Caco-2 (cell line): ENCODE results near the gene EME2. TPM values are rescaled to one million over a fixed set of nuclear protein-coding genes. Genes with fewer than 3 reads are reported as not detected.
A peak's percentile ranks its signal among the peaks of the same experiment; 100 is the strongest.
"Not testable (repeated sequence)": the region's sequence is repeated elsewhere in the genome, so short reads cannot be mapped to it uniquely, and the experiment has no call there.

ENCODE experiments used
- BruUV-seq: library from RNA; stranded (reverse); fragments of 400-500 nt; replicated peaks from 2 replicates; lab custom pipeline; 2021; lab: Mats Ljungman, UMichigan
- CTCF ChIA-PET: fragments of 300-600 bp; sonication (Branson Sonifier 250); formaldehyde crosslinking; loops from one replicate; lab custom pipeline; 2022; ENCODE audit warnings: antibody characterized with exemption; lab: Charles Lee
- POLR2A ChIA-PET: fragments of 300-600 bp; sonication (Branson Sonifier 250); formaldehyde crosslinking; loops from one replicate; lab custom pipeline; 2022; ENCODE audit warnings: antibody characterized with exemption; lab: Charles Lee
- DNase-seq, 2 experiments: peaks; one replicate each; pipeline versions ENCODE4 v3.0.0 to v3.0.0-alpha.2; 2020 to 2022
- H3K27me3 ChIP-seq: replicated peaks from 2 replicates; pipeline ENCODE4 v1.6.0; 2011; ENCODE audit warnings: low read length; ENCODE audit not compliant: control insufficient read depth, insufficient read depth
- H3K36me3 ChIP-seq: 2 replicates; pipeline ENCODE4 v1.5.1; 2011; ENCODE audit warnings: low read length; ENCODE audit not compliant: control insufficient read depth, insufficient read depth
- H3K4me1 ChIP-seq: fragments of 250-450 bp; sonication (Bioruptor Pico); 2 replicates; pipeline ENCODE4 v1.5.1; 2020; ENCODE audit warnings: mild to moderate bottlenecking
- H3K4me3 ChIP-seq: 2 replicates; pipeline ENCODE4 v1.5.1; 2011; ENCODE audit warnings: low read depth, mild to moderate bottlenecking, control low read depth, low read length
- H3K9me3 ChIP-seq: fragments of 250-450 bp; sonication (Bioruptor Pico); 2 replicates; pipeline ENCODE4 v1.5.1; 2020; ENCODE audit warnings: mild to moderate bottlenecking, moderate library complexity
- H3K27ac Mint-ChIP-seq: one replicate; pipeline ENCODE4 v1.8.0; 2022; ENCODE audit warnings: mixed read lengths; ENCODE audit not compliant: unreplicated experiment
- H3K27me3 Mint-ChIP-seq: one replicate; pipeline ENCODE4 v1.8.0; 2022; ENCODE audit warnings: mixed read lengths; ENCODE audit not compliant: insufficient read depth, unreplicated experiment
- H3K36me3 Mint-ChIP-seq: one replicate; pipeline ENCODE4 v1.8.0; 2022; ENCODE audit warnings: mild to moderate bottlenecking, mixed read lengths; ENCODE audit not compliant: insufficient read depth, unreplicated experiment
- H3K4me1 Mint-ChIP-seq: one replicate; pipeline ENCODE4 v1.8.0; 2022; ENCODE audit warnings: low read depth, mixed read lengths; ENCODE audit not compliant: unreplicated experiment
- H3K4me3 Mint-ChIP-seq: one replicate; pipeline ENCODE4 v1.8.0; 2022; ENCODE audit warnings: mild to moderate bottlenecking, moderate library complexity, mixed read lengths; ENCODE audit not compliant: unreplicated experiment
- H3K9me3 Mint-ChIP-seq: one replicate; pipeline ENCODE4 v1.8.0; 2022; ENCODE audit warnings: mixed read lengths; ENCODE audit not compliant: unreplicated experiment
- intact Hi-C: fragments of 100-400 bp; cut with micrococcal nuclease; formaldehyde crosslinking; loops from one replicate; pipeline ENCODE4 v1.10.0; 2022; ENCODE audit not compliant: unreplicated experiment
- total RNA-seq: library from RNA; stranded (reverse); gene quantifications from 2 replicates; pipeline ENCODE4 v1.2.3, GENCODE V29; 2022
- TF ChIP-seq, protein P1 (sequence below), 2 experiments: fragments of 200-600 bp in 1 of 2; IDR thresholded peaks; 1 replicate in 1 of 2; 2 replicates in 1 of 2; pipeline versions ENCODE4 v1.5.1 to v1.8.0; 2011 to 2022; ENCODE audit warnings: antibody characterized with exemption in 1 of 2, control low read depth in 1 of 2, inconsistent platforms in 1 of 2, low read depth in 1 of 2, low read length in 1 of 2, mild to moderate bottlenecking in 1 of 2, moderate library complexity in 1 of 2; ENCODE audit not compliant: insufficient read depth in 1 of 2, severe bottlenecking in 1 of 2, unreplicated experiment in 1 of 2

The EME2 gene
- total RNA-seq, 1 experiment from 2014 or later, result 24.1 TPM

DNA sequence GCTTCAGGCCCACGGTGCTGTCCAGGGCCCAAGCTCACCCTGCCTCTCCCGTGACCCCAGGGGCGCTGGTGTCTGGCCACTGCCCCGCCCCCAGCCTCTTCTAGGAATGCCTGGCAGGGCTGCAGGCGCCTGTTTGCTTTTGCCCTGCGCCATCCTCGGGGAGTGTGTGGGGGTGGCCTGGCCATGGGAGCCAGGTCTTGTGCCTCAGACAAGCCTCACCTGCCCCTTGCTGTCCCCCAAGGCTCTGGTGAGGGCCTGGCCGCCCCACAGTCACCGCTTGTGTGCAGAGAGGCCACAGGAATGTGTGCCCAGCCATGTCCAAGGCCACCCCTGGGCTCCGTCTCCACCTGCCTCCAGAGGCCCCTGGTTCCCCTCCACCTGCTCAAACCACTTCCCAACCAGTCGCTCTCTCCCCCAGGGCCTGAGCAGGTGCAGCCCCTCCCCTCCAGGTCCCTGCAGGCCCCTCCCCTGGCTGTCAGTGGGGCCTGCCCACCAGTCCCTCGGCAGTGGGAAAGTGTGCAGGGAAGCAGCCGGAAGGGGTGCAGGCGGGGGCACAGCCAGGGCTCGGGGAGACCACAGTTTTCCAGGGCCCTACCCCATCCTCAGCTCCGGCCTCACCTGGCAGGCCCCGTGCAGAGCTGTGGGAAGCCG is 21.7 kb downstream of the EME2 start:
- POLR2A ChIA-PET, result no interaction called here
- Histone ChIP-seq H3K4me1 (no peaks in the 10 kb centered on the region), H3K4me3 (no peak overlapping the region), H3K36me3 (no peaks in the 10 kb centered on the region), H3K9me3 (peaks cover 14% of the 10 kb centered on the region; the same call in 1 of the 2 replicates), H3K27me3 (no peaks in the 10 kb centered on the region)
- Mint-ChIP-seq H3K4me3 (no peak overlapping the region), H3K27ac (no peak overlapping the region), H3K36me3 (peaks cover under 1% of the 10 kb centered on the region), H3K4me1 (no peaks in the 10 kb centered on the region), H3K27me3 (no peaks in the 10 kb centered on the region), H3K9me3 (no peaks in the 10 kb centered on the region)
- DNase-seq, result peak in 1 of 2 experiments; percentile 35
- BruUV-seq, result no TSS peak
- TF ChIP-seq, protein P1, sequence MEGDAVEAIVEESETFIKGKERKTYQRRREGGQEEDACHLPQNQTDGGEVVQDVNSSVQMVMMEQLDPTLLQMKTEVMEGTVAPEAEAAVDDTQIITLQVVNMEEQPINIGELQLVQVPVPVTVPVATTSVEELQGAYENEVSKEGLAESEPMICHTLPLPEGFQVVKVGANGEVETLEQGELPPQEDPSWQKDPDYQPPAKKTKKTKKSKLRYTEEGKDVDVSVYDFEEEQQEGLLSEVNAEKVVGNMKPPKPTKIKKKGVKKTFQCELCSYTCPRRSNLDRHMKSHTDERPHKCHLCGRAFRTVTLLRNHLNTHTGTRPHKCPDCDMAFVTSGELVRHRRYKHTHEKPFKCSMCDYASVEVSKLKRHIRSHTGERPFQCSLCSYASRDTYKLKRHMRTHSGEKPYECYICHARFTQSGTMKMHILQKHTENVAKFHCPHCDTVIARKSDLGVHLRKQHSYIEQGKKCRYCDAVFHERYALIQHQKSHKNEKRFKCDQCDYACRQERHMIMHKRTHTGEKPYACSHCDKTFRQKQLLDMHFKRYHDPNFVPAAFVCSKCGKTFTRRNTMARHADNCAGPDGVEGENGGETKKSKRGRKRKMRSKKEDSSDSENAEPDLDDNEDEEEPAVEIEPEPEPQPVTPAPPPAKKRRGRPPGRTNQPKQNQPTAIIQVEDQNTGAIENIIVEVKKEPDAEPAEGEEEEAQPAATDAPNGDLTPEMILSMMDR (IDR thresholded peaks at IDR 0.05; ENCODE audit: insufficient read depth in 1 of 2, low read depth in 1 of 2, low read length in 1 of 2, severe bottlenecking in 1 of 2, unreplicated experiment in 1 of 2), result no peak
- intact Hi-C loops, result no loop called here
- CTCF ChIA-PET, result interaction anchor here (2.1 kb wide), 1 partner anchor 12 kb away, joined by 5 read pairs; the partner anchor contains the start of genes NUBP2 and SPSB3

DNA sequence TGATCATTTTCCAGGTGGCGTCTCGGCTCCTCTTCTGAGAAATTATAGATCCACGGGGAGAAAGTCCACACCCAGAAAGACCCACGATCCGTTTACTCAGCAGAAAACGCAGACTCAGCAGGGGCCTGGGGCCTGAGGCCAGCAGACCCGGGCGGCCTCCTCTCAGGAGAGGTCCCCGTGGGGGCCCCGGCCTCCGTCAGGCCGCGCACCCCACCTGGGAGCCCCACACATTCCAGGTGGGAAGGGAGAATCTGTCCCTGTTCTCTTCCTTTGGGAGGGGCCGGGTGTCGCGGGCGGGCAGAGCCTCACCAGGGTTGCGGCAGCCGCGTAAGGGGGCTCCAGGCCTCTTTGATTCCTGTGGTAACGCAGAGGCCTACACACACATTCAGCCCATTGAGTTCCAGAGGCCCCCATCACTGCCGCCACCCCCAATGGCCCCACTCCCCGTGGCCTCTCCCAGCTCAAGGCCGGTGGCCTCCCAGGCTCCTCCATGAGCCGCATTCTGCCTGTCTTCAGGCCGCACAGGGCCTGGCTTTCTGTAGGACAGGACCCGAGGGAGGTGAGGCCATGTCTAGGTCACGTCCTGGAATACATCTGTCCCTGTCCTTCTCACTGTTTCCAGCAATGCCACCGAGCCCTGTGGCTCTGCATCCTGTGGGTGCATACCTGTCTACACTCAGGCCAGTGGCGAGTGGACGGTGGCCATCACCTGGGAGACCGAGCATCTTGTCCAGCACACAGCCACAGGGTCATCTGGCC is 22.5 kb downstream of the EME2 start:
- POLR2A ChIA-PET, result no interaction called here
- H3K4me3 ChIP-seq, result no peak overlapping the region
- no peaks in the 10 kb centered on the region for H3K4me1 Mint-ChIP-seq
- H3K9me3 ChIP-seq, result peaks cover 14% of the 10 kb centered on the region; the same call in 1 of the 2 replicates
- TF ChIP-seq, protein P1 (IDR thresholded peaks at IDR 0.05; ENCODE audit: insufficient read depth in 1 of 2, low read depth in 1 of 2, low read length in 1 of 2, severe bottlenecking in 1 of 2, unreplicated experiment in 1 of 2), result no peak
- H3K27ac Mint-ChIP-seq, result no peak overlapping the region
- CTCF ChIA-PET, result no interaction called here
- H3K4me3 Mint-ChIP-seq, result no peak overlapping the region
- DNase-seq, result no peak
- H3K9me3 Mint-ChIP-seq, result no peaks in the 10 kb centered on the region
- H3K27me3 ChIP-seq, result no peaks in the 10 kb centered on the region
- BruUV-seq, result no TSS peak
- intact Hi-C loops, result no loop called here
- H3K36me3 ChIP-seq, result no peaks in the 10 kb centered on the region
- H3K36me3 Mint-ChIP-seq, result no peaks in the 10 kb centered on the region
- H3K4me1 ChIP-seq, result no peaks in the 10 kb centered on the region
- H3K27me3 Mint-ChIP-seq, result no peaks in the 10 kb centered on the region

DNA sequence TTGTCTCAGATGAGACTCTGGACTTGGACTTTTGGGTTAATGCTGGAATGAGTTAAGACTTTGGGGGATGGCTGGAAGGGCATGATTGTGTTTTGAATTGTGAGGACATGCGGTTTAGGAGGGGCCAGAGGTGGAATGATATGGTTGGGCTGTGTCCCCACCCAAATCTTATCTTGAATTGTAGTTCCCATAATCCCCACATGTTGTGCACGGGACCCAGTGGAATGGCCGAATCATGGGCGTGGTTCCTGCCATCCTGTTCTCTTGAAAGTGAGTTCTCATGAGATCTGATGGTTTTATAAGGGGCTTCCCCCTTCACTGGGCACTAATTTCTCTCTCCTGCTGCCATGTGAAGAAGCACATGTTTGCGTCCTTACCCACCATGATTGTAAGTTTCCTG is 26.7 kb downstream of the EME2 start:
- POLR2A ChIA-PET, H3K4me3 Mint-ChIP-seq: not testable (repeated sequence)

More for the DNA sequence above, 26.7 kb downstream of the EME2 start:
- H3K4me1 Mint-ChIP-seq, H3K36me3 Mint-ChIP-seq, H3K27ac Mint-ChIP-seq, H3K9me3 Mint-ChIP-seq, H3K4me3 ChIP-seq, DNase-seq, BruUV-seq, H3K27me3 Mint-ChIP-seq, intact Hi-C loops, H3K36me3 ChIP-seq, H3K27me3 ChIP-seq, CTCF ChIA-PET, H3K4me1 ChIP-seq: not testable (repeated sequence)
- peaks cover 14% of the 10 kb centered on the region; the same call in 1 of the 2 replicates for H3K9me3 ChIP-seq
